Measurements from ENCODE around the gene ACLY.
"Not testable (repeated sequence)": the region's sequence is repeated elsewhere in the genome, so short reads cannot be mapped to it uniquely, and the experiment has no call there.

The ACLY gene

DNA sequence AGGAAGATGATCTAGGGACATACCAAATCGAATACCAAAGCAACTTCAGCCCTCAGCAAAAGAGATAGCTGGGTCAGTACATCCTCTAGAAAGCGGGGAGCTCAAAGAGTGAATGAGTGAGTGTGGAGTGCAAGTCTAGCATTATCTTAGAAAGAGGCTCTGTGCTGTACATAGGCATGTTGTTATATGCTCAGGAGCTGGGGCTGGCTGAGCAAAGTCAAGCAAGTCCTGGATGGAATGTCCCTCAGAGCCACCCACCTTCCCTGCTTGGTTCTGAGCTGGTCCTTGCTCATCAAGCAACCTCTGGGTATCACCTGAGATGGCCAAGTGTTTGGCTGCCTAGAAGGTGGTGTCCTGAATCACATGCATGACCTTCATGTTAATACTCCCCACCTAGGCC is 48.7 kb downstream of the ACLY start:
- DNase-seq = no peak

DNA sequence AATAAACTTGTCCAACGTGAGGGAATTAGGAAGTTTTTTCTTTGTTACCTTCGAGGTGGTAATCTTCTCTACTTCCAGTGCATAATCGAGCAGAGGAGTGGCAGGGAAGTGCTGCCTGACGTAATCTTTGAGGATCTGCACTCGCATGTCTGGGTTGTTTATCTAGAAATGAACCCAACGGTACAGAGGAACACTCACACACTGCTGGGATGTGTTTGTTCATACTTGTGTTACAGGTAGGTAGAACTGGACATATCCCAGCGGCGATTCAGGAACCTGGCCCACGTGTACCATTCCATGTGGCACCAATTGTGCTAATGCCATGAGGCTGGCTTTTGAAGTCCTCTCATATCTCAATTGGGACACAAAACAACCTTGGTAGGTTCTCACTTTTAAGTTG is 49.3 kb downstream of the ACLY start:
- DNase-seq = no peak

DNA sequence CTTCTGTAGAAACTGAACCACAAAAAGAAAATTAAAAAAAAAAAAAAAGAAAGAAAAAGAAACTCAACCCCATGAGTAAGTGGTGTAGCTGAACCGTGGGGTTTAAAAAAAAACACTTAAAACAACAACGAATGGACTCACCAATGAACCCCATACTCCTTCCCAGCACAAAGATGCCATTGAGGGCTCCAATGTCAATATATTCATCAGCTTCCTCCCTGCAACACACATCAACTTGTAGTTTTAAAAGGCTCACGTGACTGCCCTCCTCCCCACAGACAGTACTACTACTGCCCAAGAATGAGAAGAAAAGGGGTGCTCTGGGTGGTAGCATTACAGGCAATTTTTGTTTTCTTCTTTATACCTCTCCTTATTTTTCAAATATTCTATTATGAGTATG is 50.2 kb downstream of the ACLY start:
- no peak for DNase-seq

DNA sequence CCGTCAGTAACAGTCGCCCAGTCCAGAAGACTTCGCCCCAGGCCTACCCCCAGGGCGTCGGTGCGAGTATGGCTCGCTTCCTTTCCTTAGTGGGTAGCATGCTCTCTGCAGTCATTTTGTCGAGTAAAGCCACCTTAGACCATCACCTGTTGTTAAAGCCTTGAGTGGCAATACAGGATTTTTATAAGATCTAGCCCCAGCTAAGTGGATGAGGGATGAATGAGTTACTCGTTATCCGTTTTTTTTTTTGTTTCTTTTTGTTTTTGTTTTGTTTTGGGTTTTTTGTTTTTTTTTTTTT is 53.2 kb downstream of the ACLY start:
- no peak for DNase-seq

DNA sequence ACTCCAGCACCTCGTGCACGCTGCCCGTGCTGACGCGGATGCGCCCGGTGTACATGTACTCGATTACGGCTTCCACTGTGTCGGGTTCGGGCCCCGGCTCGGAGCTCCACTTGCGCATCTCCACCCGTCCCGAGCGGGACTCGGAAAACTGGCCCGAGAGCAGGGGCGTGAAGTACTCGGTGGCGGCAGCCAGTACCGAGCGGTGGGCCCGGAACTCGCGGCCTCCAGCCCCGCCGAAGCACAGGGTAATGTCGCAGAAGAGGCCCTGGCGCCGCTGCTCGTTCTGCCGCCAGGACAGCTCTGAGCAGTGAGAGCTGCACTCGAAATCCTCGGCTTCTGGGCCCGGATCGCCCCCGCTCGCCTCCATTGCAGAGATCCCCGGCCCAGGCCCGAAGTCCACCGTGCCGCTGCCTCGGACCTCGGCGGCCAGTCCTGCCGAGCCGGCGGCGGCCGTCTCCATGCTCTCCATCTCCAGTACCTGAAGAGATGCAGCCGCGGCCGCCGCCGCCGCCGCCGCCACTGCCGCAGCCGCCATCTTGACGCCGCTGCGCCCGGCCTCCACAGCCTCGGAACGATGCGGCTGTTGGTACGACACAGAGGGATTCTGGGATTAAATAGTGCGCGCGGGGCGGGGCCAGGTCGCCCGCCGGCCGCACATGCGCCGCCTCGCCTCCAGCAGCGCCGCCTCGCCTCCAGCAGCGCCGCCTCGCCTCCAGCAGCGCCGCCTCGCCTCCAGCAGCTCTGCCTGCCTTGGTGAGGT is 53.7 kb downstream of the ACLY start, which contains the start of gene KLHL11:
Gene KLHL11, minus strand, starts transcription at position 588 of the 760 bp plus-strand sequence. Its CDS starts 53 bp downstream, at position 535.
- DNase-seq = peak; percentile 84

DNA sequence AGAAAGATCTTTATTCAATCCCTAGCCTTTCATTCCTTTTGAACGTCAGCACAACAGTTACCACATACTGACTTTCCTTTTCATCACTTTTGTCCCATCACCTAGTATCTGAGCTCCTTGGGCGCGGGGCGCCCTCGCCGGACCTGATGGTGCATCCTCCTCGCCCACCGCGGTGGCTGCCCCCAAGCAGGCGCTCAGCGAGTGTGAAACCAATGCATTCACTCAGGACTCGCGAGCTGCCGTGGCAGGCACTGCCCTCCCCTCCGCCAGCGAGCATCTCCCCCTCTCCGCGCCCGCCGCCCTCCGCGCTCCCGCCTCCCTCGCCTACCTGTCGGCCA is 54.3 kb downstream of the ACLY start:
- peak in 1 of 2 experiments; percentile 64 for DNase-seq

DNA sequence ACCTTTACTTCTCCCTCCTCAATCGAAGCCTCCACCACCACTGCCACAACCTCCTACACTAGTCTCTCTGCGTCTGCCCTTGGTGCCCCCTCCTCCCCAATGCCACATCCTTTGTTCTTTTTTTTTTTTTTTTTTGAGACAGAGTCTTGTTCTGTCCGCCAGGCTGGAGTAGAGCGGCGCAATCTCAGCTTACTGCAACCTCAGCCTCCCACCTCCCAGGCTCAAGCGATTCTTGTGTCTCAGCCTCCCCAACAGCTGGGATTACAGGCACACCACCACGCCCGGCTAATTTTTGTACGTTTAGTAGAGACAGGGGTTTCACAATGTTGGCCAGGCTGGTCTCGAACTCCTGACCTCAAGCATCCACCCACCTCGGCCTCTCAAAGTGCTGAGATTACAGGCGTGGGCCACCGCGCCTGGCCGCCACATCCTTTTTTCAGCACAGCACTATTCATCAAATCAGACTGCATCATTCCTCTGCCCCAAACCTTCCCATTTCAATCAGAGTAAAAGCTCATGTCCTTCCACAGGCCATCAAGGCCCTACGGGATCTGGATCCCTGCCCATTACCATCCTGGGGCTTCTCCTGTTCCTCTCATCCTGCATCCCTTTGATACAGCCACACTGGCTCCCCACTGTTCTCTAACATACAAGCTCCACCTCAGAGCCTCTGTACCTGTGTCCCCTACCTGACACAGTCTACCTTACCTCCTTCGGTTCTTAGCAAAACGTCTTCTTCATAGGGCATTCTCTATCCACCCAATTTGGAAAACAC is 55.5 kb downstream of the ACLY start:
- peak; percentile 2 to 28 for DNase-seq

DNA sequence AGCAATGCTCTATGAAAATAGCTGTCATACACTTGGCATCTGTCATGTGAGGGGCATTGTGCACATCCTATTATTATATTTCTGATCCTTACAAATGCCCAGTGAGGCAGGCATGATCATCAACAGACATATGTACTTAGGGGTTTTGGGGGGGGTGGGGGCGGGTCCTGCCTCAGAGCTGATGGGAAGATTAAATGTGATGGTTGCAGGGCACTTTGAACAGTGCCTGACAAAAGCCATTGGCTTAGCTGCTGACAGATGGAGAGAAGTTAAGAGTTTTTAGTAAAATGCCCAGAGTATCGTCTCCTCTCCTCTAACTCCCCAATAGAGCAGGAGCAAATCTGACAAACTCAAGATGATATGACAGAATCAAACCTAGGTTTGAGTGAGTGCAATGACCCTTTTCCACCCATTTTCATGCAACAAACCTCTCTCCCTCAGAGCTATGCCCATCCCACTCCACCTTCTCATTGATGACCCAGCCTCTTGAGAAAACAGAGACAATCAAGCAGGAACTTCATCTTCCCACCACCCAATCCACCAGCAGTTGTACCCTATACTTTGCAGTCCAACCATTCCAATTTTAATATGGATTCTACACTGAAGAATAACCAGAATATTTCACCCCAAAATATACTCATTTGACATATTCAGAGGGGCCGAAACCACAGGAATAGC is 58.4 kb downstream of the ACLY start:
- no peak for DNase-seq

DNA sequence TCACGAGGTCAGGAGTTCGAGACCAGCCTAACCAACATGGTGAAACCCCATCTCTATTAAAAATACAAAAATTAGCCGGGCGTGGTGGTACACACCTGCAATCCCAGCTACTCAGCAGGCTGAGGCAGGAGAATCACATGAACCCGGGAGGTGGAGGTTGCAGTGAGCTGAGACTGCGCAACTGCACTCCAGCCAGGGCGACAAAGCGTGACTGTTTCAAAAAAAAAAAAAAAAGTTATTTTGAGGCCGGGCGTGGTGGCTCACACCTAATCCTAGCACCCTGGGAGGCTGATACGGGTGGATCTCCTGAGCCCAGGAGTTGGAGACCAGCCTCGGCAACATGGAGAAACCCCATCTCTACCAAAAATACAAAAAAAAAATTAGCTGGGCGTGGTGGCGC is 67.4 kb downstream of the ACLY start:
- DNase-seq = not testable (repeated sequence)

DNA sequence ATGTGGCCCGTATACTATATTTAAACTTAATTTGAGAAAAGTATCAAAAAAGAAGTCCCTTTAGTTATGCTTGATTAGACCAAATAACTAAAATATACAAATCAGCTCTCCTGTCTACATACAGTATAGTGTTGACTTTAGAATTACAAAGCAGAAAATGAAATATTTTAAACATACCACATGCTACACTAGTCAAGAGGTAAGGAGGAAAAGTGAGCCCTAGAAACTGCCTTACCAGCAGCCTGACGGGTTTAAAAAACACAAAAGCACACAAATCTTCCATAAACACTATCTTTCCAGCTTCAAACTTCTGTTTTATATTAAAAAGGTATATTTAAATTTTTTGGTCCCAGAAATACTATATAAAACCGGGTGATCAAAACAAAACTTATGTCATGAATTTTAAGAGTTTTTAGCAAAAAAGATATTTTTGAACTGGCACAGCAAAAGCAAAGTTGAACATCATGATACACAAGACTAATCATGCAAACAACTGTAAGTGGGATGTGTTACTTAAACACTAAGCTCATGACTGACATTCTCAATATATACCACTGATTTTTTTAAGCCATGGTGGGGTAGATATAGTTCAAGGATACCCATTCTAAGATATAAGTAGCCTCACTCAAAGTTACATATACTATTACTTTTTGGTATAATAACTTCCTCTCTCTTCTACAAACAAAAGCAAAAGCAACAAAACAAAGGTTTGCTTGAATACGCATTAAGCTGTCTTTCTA is 69.3 kb downstream of the ACLY start:
- no peak for DNase-seq

DNA sequence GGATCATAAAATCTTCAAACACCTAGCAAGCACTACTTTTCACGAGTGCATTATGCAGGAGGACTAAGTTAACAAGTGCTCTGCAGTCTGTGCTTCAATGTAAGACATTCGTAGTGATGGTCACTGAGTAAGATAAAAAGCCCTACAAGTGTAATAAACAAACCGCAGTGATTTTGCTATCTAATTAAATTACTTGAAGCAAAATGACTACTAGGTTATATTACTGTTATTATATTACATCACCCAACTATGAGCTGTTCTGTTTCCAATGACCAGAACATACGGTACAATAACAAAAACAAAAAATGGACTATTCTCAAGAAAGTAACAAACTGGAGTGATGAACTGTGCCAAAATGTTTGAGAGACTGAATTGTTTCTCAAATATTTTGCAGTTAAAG is 70.0 kb downstream of the ACLY start:
- DNase-seq = no peak

DNA sequence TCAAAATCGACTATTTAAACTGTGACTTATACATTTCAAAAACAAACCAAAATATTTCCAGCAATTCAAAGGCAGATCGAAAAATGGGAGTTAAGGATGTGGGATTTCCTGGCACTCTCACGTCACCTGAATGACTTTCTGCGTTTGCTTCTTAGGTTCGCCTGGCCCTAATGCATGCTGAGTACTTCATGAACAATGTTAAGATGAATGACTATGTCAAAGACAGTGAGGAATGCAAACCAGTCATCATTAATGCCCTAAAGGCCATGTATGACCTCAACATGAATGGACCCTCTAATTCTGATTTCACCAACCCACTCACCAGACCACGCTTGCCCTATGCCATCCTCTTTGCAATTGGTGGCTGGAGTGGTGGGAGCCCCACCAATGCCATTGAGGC is 73.8 kb downstream of the ACLY start:
- DNase-seq = no peak

DNA sequence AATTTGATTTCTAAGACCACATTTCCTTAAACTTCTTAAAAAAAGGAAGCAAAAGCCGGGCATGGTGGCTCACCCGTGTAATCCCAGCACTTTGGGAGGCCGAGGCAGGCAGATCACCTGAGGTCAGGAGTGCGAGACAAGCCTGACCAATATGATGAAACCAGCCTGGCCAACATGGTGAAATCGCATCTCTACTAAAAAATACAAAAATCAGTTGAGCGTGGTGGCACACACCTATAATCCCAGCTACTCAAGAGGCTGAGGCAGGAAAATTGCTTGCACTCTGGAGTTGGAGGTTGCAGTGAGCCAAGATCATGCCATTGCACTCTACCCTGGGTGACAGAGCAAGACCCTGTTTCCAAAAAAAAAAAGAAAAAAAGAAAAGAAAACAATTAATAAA is 78.0 kb downstream of the ACLY start:
- DNase-seq = not testable (repeated sequence)

DNA sequence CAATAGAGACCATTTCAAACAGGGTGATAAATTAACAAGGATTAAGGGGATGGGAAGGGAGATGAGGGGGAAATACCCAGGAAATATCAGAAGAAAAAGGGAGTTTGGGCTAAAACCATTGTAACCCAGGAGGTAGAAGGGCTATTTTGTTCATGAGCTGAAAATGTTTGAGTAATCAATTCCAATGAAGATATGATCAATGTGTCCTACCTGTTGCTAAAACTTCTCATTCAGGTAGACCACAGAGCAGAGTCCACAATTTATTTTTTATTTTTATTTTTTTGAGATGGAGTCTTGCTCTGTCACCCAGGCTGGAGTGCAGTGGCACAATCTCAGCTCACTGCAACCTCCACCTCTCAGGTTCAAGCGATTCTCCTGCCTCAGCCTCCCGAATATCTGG is 79.3 kb downstream of the ACLY start:
- not testable (repeated sequence) for DNase-seq

DNA sequence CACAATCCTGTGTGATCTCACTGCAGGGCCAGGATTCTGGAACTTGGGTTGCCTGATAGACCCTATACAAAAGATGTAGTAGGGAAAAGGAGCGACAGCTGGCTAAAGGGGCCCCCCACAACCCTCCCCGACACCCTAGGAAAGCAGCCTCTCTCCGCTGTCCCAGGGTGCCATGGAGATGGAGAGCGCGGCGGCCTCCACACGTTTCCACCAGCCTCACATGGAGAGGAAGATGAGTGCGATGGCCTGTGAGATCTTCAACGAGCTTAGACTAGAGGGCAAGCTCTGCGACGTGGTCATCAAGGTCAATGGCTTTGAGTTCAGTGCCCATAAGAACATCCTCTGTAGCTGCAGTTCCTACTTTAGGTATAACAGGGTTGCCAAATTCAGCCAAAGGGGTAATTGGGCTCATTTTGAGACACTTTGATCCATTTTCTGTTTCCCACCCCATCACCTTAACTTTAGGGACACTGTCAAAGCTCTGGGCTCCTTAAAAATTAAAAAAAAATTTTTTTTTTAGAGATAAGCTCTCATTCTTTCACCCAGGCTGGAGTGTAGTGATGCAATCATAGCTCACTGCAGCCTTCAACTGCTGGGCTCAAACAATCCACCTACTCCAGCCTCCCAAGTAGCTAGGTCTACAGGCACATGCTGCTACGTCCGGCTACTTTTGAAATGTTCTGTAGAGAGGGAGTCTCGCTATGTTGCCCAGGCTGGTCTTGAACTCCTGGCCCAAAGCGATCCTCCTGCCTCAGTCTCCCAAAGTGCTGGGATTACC is 80.8 kb downstream of the ACLY start, which contains the start of gene KLHL10:
Gene KLHL10, plus strand, starts transcription at position 65 of the 778 bp plus-strand sequence. Its CDS starts 108 bp downstream, at position 173.
- no peak for DNase-seq

DNA sequence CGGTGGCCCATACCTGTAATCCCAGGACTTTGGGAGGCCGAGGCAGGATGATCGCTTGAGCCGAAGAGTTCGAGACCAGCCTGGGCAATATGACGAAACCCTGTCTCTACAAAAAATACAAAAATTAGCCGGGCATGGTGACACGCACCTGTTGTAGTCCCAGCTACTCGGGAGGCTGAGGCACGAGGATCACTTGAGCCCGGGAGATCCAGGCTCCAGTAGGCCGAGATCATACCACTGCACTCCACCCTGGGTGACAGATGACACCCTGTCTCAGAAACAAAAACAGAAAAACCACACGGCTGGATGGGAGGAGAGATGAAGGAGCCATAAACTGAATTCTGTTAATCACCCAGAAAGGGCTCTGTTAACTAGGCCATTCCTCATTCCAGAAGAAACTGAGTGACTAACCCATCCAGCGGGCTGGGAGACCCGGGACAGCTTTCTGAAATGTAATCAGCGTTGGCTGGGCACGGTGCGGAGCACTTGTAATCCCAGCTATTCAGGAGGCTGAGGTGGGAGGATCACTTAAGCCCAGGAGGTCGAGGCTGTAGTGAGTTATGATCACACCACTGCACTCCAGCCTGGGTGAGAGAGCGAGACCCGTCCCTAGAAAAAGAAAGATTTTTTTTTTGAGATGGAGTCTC is 82.1 kb downstream of the ACLY start:
- DNase-seq = no peak

DNA sequence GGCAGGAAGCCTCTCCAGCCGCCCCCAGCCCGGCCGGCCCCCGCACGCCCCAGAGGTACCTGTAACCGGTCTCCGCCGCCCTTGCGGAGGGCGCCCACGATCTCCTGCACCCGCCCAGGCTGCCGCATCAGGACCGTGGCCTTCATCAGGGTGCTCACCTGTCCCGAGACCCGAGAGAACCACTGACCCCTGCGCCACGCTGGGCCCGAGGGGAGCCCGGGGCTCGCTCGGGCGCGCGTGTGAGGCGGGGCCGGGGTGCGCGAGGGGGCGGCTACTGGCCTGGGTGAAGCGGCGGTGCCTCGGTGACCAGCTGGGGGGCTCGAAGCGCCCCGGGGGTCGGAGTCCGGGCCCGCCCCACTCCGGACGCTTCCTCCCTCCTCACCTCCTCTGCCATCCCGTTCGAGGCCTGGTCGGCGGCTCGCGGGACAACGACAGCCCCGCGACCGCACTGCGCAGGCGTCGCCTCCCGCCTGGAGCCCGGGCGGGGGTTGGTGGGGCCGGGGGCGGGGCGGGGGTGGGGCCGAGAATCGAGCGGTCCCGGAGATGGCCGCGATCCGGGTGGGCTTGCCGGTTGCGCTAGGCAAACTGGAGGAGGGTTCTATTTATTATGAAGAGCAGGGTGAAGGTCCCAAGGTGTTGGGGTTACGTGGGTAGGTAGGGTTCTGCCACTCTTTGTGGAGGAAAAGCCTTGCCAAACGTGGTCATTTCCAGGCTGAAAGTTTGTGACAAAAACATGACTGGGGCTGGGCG is 82.8 kb downstream of the ACLY start, which contains the start of gene NT5C3B:
Gene NT5C3B, minus strand, starts transcription at position 433 of the 750 bp plus-strand sequence. Its CDS starts 39 bp downstream, at position 394.
- peak; percentile 52 to 64 for DNase-seq

DNA sequence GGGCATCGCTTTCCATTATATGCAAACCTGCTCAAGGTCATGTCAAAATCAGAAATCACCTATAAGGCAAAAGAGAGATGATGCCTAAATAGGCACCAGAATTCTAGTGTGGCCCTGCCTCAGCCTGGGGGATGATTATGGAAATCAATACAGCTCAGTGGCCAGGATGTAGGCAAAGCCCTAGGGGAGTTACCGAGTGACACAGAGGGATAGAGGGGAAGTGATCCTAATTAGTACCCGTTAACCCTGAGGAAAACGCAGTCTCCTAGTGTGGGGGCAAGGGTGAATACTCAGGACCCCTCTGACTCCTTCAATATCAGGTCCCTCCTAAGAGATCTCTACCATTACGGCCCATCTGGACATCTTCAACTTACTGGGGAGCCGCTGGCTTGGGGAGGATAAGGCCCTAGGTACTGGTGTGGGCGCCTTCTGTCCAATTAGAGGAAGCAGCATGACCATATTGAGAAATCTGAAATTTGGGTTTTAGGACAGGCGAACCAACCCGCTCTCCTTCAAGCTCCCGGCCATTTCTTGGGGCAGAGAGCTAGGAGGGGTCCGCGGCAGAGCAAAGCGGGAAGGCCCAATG is 83.4 kb downstream of the ACLY start:
- DNase-seq = no peak

DNA sequence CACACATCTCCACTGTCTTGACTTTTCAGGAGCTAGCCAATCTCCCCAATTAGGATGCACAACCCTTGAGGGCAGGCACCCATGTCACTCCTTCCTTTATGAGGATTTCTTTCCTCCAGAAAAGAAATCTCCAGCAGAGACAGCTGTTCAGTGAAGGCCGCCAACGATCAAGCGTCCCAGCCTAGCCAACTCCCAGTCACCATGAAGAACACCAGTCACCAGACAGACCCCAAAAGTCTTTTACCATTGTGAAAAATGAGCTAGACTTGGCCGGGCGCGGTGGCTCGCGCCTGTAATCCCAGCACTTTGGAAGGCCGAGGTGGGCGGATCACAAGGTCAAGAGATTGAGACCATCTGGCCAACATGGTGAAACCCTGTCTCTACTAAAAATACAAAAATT is 88.8 kb downstream of the ACLY start:
- DNase-seq = not testable (repeated sequence)

DNA sequence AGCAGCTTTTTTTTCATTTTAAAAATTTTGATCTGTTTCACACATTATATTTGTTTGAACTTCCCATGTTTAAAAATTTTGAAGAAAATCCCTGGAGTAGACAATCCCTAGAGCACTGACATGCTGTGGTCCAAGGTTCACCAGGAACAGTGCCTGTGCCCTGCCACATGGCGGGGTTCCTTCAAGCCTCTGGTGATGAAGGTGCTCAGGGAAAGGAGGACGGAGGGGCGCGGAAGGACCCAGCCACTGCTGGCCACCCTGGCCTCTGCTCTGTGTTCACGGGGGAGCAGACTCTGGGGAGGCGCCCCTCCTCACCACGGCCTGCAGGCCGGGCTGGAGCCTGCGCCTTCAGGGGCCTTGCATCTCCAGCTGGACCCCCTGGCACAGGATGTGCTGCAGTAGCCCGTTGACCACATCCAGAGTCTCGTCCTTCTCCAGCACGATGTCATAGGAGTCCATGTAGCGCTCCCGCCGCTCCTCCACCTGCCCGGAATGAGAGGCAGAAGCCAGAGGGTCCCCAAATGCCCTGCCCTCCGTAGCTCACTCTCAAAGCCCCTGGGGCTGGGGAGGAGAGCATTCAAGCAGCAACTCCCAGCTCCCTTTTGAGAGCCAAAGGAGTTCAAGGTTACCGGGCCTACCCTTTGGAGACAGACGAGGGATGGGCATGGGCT is 93.4 kb downstream of the ACLY start:
- no peak for DNase-seq
